HG03108 (cell line): ENCODE results near the gene C1orf141.
"Not testable (repeated sequence)": the region's sequence is repeated elsewhere in the genome, so short reads cannot be mapped to it uniquely, and the experiment has no call there.

Experiments used
- ATAC-seq: cut with Tn5 transposase; IDR thresholded peaks from one replicate; pipeline ENCODE4 v1.9.1; 2021; ENCODE audit warnings: moderate library complexity; ENCODE audit not compliant: unreplicated experiment

C1orf141 gene

GRCh38 chr1:67134695-67135094 lies at the start of gene C1orf141:
C1orf141 (minus strand) TSS chr1:67134970; CDS start chr1:67127240, 7,730 bp downstream.
- ATAC-seq = no peak

GRCh38 chr1:67175530-67176087 lies 40.8 kb upstream of the C1orf141 start:
- no peak for ATAC-seq

- ATAC-seq = peak; percentile 35
Measured at GRCh38 chr1:67174716-67175284, 40.0 kb upstream of the C1orf141 start.

GRCh38 chr1:67173988-67174387 lies 39.2 kb upstream of the C1orf141 start:
- ATAC-seq = no peak

GRCh38 chr1:67171978-67172377 lies 37.2 kb upstream of the C1orf141 start:
- no peak for ATAC-seq

GRCh38 chr1:67171574-67171955 lies 36.8 kb upstream of the C1orf141 start:
- no peak for ATAC-seq

- no peak for ATAC-seq
Measured at GRCh38 chr1:67170751-67171573, 36.2 kb upstream of the C1orf141 start.

- ATAC-seq = no peak
Measured at GRCh38 chr1:67169932-67170331, 35.2 kb upstream of the C1orf141 start.

GRCh38 chr1:67169496-67169895 lies 34.7 kb upstream of the C1orf141 start:
- peak; percentile 40 for ATAC-seq

GRCh38 chr1:67166196-67166595 lies 31.4 kb upstream of the C1orf141 start, which contains the start of gene IL23R:
IL23R (plus strand) TSS chr1:67166454; CDS start chr1:67168121, 1,667 bp downstream.
- peak; percentile 84 for ATAC-seq

- no peak for ATAC-seq
Measured at GRCh38 chr1:67165468-67166041, 30.8 kb upstream of the C1orf141 start.

- ATAC-seq = no peak
Measured at GRCh38 chr1:67162954-67163353, 28.2 kb upstream of the C1orf141 start.

- no peak for ATAC-seq
Measured at GRCh38 chr1:67159233-67159632, 24.5 kb upstream of the C1orf141 start.

- no peak for ATAC-seq
Measured at GRCh38 chr1:67158401-67158800, 23.6 kb upstream of the C1orf141 start.

- ATAC-seq = no peak
Measured at GRCh38 chr1:67150931-67151330, 16.2 kb upstream of the C1orf141 start.

- ATAC-seq = peak; percentile 97
Measured at GRCh38 chr1:67149179-67149770, 14.5 kb upstream of the C1orf141 start.

GRCh38 chr1:67148516-67149178 lies 13.9 kb upstream of the C1orf141 start:
- peak; percentile 17 for ATAC-seq

- ATAC-seq = not testable (repeated sequence)
Measured at GRCh38 chr1:67147973-67148372, 13.2 kb upstream of the C1orf141 start.

GRCh38 chr1:67146539-67146938 lies 11.8 kb upstream of the C1orf141 start:
- ATAC-seq = no peak

- ATAC-seq = no peak
Measured at GRCh38 chr1:67146101-67146500, 11.3 kb upstream of the C1orf141 start.

- no peak for ATAC-seq
Measured at GRCh38 chr1:67144696-67145095, 9.9 kb upstream of the C1orf141 start.
